HG03378 (cell line): ENCODE results near the gene MAS1L.
"Not testable (repeated sequence)": the region's sequence is repeated elsewhere in the genome, so short reads cannot be mapped to it uniquely, and the experiment has no call there.

Source experiments
- ATAC-seq: cut with Tn5 transposase; IDR thresholded peaks from one replicate; pipeline ENCODE4 v1.9.1; 2021; ENCODE audit warnings: mild to moderate bottlenecking, moderate library complexity; ENCODE audit not compliant: unreplicated experiment

The MAS1L gene

GRCh38 chr6:29486577-29486976 lies 1.2 kb downstream of the MAS1L start:
- no peak for ATAC-seq

- no peak for ATAC-seq
Measured at GRCh38 chr6:29483735-29484134, 4.0 kb downstream of the MAS1L start.

- no peak for ATAC-seq
Measured at GRCh38 chr6:29483186-29483585, 4.6 kb downstream of the MAS1L start.

- ATAC-seq, result no peak
Measured at GRCh38 chr6:29479560-29479959, 8.2 kb downstream of the MAS1L start.

DNA sequence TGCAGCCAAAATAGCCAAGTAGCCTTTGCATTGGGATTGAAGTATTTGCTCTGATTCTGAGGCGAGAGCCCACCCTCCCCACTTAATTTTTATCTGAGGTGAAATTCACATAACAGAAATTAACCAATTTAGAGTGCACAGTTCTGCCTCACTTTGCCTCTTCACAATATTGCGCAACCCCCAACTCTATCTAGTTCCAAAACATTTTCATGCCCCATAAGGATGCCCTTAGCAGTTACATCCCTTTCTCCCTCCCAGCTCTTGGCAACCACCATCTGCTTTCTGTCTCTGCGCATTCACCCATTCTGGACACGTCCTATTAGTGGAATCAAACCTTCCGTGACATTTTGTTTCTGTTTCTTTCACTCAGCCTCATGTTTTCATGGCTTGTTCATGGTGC lies 9.0 kb downstream of the MAS1L start:
- no peak for ATAC-seq

DNA sequence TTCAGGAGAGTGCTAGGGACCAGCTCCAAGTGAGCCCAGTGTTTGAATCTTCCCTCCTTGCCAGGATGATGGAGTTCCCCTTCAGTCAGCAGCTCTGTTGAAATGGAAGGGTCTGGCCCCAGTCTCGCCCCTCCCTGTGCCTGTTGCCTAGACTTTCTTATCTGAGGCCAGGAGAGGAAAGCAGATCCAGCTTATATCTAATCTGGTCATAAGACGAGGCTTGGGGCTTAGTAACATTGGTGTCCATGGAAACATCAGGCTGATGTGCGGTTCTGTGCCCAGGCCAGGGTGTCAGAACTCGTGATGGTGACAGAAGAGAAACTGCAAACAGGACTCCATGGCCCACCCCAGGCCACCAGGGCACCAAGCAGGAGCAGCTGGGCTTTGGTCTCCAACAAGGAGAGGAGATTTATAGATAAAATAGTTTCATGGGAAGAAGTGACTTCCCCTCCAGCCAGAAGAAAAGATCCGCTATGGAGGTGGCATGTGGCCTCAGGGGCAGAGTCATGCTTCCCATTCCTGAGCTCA lies 9.8 kb downstream of the MAS1L start:
- ATAC-seq, result no peak

DNA sequence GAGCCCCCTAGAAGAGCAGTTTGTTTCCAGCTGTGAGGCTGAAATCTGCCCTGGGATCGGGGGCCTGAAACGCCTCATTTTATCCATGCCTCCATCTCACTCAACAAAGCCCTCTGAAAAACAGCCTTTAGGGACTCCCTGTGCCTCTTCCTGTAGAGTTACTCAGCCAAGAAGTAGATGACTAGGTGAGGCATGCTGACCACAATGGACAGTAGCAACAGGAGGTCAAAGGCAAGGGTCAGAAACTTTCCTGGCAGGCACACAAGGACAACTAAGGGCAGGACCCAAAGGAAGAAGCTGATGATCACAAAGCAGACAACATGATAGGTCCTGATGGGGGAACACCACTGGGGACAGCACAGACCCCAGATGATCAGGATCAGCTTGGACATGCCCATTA lies 12.8 kb downstream of the MAS1L start:
- ATAC-seq, result no peak

DNA sequence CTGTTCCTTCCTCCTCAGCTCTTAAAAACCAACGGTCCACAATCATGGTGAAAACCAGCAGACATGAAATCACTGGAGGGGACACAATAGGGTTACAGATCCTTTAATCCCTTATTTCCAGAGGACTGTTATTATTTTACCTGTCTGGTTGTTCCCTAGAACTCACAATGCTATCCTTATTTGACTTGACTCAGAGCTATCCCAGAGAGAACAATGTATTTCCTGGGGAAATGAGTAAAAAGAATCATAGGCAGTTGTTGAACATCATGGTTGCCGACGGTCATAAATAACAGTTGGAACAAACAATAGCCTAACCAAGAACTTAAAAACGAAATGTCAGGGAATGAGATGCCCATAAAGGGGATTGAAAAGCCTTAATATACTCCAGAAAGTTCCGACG lies 21.5 kb downstream of the MAS1L start:
- no peak for ATAC-seq

DNA sequence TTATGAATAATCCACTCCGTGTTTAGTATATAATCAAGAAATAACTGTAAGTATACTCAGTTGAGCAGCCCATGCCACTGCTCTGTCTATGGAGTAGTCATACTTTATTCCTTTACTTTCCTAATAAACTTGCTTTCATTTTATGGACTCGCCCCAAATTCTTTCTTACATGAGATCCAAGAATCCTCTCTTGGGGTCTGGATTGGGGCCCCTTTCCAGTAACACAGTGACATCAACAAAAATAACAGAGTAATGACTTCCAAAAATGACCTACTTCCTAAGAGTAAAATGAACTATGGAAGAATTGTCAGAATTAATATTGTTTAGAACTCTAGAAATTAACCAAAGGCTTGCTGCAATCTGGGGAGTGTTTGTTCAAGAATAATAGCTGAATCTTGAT lies 22.0 kb downstream of the MAS1L start:
- no peak for ATAC-seq

GRCh38 chr6:29465279-29465678 lies 22.5 kb downstream of the MAS1L start:
- ATAC-seq, result no peak

DNA sequence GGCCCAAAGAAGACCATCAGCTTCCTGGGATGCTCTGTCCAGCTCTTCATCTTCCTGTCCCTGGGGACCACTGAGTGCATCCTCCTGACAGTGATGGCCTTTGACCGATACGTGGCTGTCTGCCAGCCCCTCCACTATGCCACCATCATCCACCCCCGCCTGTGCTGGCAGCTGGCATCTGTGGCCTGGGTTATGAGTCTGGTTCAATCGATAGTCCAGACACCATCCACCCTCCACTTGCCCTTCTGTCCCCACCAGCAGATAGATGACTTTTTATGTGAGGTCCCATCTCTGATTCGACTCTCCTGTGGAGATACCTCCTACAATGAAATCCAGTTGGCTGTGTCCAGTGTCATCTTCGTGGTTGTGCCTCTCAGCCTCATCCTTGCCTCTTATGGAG lies 25.7 kb downstream of the MAS1L start:
- ATAC-seq, result no peak

- no peak for ATAC-seq
Measured at GRCh38 chr6:29461021-29461814, 26.5 kb downstream of the MAS1L start.

DNA sequence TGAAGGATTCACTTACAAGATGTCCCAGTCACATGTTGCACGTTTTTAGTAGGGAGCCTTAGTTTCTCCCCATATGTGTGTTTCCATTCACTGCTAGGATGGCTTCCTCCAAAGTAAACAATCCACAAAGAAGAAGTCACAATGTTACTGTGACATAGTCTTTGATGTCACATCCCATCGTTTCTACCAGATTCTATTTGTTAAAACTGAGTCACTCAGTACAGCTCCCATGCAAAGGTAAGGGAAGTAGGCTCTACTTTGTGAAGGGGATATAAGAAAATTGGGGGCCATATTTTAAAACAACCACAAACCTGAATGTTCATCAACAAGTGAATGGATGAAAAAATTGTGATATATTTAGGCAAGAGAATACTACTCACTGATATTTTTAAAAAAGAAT lies 30.8 kb downstream of the MAS1L start, which contains the start of the genes OR11A1 and OR2H1:
OR11A1 (minus strand) TSS at position 101 of the 400 bp plus-strand sequence. CDS start 29,430 bp downstream, outside the sequence.
OR2H1 (plus strand) TSS at position 185 of the 400 bp plus-strand sequence. CDS start 4,615 bp downstream, outside the sequence.
- ATAC-seq, result no peak

DNA sequence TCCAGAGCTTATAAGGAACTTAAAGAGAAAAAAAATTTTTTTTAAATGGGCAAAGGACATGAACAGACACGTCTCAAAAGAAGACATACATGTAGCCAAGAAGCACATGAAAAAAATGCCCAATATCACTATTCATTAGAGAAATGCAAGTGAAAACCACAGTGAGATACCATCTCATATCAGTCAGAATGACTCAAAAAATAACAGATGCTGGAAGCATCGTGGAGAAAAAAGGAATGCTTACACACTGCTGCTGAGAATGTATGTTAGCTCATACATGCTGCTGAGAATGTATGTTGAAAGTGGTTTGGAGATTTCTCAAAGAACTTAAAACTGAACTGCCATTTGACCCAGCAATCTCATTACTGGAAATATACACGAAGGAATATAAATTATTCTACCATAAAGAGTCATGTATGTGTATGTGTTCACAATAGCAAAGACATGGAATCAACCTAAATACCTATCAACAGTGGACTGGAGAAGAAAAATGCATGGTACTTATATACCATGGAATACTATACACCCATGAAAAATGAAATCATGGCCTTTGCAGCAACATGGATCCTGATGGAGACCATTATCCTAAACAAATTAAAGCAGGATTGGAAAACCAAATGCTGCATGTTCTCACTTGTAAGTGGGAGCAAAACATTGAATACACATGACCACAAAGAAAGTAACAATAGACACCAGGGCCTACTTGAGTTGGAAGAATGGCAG lies 36.1 kb downstream of the MAS1L start:
- ATAC-seq, result no peak

GRCh38 chr6:29447670-29448069 lies 40.1 kb downstream of the MAS1L start:
- ATAC-seq, result no peak

DNA sequence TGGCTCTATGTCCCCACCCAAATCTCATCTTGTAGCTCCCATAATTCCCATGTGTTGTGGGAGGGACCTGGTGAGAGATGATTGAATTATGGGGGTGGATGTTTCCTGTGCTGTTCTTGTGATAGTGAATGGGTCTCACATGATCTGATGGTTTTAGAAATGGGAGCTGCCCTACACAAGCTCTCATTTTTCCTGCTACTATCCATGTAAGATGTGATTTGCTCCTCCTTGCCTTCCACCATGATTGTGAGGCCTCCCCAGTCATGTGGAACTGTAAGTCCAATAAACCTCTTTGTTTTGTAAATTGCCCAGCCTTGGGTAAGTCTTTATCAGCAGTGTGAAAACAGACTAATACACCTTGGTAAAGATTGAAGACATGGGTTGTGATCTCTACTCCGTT lies 43.7 kb downstream of the MAS1L start:
- not testable (repeated sequence) for ATAC-seq

DNA sequence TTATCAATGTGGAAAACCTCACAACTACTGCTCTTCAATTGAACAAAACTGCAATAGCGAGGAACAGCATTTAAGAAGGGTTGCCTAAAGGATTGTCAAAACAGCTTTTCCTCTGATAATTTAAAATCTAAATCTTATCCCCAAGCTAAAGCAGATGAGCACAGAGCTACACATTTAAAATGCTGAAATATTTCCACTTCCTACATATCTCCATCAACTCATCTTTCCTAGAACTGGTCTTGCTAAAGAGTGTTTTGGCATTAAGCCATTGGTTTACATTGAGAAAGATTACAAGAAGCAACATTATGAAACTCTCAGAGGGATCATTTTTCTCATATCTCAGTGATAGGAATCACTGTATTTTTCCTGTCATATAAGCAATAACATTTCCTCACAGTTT lies 45.0 kb downstream of the MAS1L start:
- no peak for ATAC-seq

GRCh38 chr6:29439006-29439405 lies 48.8 kb downstream of the MAS1L start, which contains the start of gene OR10C1:
OR10C1 (plus strand) TSS chr6:29439306; CDS start chr6:29440016, 710 bp downstream.
- no peak for ATAC-seq

DNA sequence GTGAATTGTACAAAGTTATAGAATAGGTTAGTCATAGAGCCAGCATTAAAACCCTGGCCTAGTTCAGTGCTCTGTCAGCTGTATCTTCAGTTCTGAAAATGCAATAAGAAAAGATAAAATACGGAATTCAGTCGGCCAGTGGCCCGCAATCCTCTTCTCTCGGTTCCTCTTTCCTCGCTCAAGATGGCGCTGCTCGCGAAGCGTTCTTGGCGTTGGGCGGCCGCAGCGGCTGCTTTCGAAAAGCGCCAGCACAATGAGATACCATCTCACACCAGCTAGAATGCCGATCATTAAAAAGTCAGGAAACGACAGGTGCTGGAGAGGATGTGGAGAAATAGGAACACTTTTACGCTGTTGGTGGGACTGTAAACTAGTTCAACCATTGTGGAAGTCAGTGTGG lies 51.0 kb downstream of the MAS1L start:
- not testable (repeated sequence) for ATAC-seq
